Activated naive CD4-positive, alpha-beta T cell (primary cell): ENCODE data around the gene DSG2.

Source experiments
- DNase-seq, 4 experiments: peaks; one replicate each; lab custom pipeline; 2025; lab: John Stamatoyannopoulos, UW

DSG2 gene

DNA sequence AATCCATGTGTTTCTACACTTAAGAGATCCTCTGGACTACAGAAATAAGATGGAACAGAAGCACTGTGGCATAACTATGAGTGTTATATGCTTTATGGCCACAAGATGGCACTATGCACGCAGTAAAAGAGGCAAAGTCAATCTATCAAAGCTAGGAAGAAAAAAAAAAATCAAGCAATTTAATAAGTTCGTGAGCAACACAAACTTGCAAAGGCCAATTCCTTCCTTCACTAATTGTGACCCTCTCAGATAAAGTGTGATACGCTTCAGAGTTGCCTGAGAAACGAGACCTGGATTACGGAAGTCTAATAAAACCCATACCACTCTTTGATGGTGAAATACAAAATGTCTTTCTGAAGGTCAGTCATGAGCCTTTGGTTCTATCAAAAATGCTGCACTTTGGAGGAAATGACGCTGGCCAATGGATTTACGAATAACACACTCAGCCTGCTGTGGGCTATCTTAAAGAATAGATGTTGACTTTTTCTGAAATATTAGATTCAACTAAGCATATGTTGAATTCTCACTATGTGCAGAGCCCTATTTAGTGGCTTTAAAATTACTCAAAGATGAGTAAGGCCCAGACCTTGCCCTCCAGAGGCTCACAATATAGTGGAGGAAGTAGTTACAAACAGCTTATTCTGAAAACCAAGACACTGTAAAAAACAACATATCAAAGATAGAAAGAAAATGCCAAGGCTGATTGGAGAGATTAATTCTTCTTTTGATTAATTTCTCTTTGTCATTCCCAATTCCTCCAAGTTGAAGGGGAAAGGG, 58.2 kb downstream of the DSG2 start:
- DNase-seq: no peak

DNA sequence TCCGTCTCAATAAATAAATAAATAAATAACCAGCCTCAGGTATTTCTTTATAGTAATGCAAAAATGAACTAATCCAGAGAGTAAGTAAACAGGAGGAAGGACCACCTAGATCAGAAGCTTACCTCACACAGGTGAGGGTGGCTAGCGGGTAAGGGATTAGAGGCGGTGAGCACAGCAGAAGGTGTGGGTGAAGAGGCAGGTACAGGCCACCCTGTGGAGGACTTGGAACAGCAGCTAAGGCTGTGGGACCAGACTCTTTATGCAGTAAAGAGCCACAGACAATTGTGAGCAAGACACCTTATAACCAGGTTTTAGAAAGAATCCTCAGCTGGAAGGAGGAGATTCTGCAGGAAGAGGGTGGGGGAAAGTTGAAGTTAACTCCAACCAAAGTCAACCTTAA, 59.5 kb downstream of the DSG2 start:
- no peak for DNase-seq

DNA sequence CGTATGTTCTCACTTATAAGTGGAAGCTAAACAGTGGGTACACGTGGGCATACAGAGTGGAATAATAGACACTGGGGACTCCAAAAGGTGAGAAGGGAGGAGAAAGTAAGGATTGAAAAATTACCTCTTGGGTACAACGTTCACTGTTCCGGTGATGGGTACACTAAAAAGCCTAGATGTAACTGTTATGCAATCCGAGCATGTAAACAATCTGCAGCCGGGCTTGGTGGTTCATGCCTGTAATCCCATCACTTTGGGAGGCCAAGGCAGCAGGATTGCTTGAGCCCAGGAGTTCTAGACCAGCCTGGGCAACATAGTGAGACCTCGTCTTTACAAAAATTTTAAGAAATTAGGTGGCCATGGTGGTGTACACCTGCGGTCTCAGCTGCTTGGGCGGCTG, 60.6 kb downstream of the DSG2 start:
- no peak for DNase-seq

DNA sequence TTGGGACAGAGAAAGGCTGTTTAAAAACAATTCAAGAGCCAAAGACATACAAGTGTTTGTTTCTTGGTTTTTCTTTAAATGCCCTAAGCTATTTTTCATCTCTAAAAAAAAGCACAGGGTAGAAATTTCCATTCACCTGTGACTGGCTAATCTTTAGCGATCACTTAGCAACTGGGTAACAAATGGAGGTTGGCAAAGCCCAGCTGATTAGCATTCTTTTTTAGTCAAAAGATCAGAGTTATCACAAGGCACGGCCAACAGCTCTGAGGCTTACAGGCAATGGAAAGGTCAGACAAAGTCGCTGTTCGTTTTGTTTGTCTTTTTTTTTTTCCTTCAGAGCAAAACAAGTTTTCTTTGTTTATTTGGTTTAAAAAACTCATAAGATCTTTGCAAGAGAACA, 64.7 kb downstream of the DSG2 start:
- DNase-seq: no peak

DNA sequence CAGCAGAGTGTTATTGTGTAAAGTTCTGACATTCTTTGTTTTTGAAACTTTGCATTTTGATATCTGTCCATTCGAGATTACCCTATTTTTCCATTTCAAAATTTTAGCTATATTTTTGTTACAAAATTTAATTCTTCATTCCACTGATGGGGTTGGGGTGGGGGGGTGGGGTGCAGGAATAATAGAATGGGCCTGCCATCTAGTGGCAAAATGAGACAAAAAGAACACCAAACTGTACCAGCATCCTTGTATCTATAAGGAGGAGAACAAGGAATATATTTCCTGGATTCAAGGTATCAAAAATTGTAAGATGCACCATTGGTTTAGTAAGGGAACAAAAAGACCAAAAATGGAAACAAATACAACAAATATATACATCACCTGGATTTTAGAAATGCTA, 65.8 kb downstream of the DSG2 start:
- no peak for DNase-seq

DNA sequence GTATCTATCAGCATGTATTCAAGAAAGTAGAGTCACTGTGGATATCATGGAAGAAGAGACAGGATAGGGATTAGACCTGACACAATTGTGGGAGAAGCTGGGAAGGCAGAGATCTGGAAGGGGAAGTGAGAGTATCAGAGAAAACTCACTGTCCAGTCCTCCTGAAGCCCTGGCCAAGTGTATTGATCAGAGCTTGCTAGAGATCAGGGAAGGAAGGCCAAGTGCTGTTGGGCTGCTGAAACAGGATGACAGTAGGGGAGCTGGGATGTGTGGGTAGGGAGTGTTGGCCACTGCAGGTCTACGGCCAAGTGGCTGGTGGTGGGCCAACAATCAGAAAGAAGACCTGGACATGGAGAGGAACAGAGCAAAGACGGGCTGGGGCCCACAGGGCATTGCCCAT, 67.4 kb downstream of the DSG2 start:
- no peak for DNase-seq

DNA sequence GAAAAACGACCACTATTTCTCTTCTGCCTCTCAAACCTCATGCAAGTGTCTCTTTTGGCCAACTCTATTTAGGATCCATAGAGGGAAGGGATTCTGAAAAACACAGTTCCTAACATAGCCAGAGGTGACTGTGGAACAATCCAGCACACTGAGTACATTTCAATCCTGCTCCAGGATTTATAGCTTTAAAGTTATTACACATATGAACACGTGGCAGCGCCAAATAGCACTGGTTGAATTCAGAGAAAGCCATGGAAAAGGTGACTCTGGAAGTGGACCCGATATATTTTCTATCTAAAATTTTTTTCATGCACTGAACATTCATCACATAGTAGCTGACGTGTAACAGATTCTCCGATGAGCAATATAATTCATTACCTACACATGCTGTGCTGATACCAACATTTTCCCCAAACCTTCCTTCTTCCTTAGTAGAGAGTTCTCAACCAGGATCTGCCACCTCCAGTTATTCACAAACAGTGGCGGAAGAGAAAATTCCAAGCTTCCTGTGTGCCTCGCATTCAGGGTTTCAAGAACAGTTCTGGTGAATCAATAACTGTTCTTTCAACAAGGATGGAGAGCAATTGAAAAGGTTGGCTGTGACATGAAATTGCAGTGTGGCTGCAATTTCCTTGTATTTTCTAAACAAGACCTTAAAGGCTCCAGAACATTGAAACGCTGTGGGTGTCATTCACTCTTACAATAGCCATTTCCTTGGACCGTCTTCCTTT, 68.0 kb downstream of the DSG2 start:
- DNase-seq: no peak

DNA sequence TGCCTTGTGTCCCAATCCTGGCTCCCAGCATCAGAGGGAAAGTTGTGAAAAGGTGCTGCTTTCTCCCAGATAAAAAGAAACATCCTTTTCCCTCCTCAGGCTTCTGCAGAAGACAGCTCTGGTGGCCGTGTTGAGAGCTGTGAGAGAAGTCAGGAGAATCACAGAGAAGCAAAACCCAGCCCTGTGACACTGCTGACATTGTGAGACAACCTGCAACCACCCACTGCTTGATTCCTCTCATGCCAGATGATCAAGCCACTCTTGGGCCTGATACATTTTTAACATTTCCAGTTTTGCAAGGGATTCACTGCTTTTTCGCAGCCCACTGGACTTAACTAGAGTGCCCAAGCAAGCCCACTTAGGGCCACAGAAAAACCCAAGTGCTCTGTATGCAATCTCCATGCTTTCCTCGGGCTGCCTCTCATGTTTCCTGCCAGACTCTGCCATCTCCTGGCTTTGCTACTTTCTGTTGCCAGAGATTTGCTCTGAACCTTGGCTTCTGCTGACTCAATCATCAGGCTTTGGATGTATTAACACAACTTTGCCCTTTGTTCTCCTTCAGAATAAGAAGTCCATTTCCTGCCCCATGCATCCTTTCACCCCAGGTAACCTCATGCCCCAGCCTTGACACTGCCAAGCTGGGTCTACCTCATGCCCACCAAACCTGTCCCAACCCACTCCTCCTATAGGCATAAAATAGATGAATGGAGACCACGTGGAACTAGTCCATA, 68.8 kb downstream of the DSG2 start:
- no peak for DNase-seq

DNA sequence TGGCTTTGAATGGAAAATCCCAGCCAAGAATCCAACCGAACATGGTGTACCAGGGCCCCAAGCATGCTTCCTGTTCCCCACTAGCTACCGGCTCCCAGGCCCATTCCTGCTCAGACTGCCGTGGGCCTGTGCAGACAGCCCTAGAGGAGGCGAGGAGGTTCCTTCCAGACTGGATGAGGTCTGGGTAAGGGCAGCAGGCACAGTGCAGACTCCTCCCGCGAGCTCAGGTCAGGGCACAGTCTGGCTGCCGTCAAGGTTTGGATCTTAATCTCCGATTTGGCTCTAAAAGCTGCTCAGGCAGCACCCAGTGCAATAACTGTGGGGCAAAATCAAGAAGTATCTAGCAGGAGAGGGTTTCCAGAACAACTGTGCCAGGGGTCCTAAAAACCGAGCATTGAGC, 74.4 kb downstream of the DSG2 start:
- DNase-seq: no peak

DNA sequence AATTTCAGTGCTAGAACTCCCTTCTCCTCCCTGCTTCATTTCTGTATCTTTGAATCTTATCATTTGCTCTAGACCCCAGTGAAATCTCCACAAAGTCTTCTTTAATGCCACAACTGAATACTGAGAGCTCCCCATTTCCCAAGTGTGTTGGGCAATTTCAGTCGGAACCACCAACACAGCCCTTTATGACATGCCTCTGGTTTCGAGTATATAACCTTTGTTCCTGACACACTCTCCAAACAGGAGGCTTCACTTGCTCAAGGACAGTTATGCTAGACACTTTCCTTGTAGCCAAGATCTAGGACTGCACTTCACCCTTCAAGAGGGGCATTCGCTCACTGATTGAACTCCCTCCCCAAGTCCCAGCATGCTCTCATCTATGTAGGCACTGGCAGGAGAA, 75.1 kb downstream of the DSG2 start:
- no peak for DNase-seq

DNA sequence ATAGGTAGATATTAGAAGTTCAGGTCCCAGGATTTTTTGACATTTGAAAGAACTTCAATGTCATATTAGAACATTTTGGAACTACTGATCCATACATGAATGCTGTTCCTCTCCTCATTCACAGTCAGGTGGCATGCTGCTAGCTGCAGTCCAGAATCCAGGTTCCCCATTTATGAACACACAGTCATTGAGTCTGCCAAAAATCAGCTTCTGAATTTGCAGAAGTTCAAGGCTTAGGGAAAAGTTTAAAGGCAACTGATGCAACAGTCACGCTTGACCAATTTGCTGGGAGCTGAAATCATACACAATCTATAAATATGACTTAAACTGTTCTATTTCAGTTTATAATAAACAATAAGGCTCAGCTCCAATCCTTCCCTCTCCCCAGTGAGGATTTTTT, 76.4 kb downstream of the DSG2 start:
- DNase-seq: no peak

DNA sequence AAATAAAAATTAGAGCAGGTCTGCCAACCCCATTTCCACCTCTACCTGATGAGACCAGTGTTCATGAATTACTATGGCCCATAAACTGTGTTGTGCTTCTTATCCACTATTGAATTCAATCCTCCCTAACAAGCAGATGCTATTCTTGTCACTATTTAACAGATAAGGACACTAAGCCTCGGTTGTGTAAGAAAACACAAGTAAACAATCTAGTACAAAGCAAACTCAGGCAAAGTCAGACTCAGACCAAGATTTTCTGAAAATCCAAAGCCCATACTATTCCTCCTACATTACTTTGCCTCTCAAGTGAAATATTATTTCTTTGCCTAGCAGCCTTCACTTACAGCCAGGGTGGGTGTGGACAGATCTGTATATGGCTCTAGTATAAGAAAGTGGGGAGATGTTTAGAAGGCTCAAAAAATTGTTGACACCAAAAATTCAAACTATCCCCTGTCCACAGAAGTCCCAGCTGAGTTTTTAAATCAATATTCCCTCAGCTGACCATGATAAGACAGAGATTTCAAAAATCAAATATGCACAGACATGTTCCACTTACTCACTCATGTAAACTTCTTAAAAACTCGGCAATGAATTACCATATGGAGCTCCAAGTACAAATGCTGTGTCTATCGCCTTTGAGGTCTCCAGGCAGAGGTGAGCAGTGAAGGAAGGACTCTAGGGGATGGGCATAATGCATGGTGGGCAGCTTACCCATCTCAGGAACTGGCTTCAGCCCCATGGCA, 77.7 kb downstream of the DSG2 start:
- DNase-seq: no peak

DNA sequence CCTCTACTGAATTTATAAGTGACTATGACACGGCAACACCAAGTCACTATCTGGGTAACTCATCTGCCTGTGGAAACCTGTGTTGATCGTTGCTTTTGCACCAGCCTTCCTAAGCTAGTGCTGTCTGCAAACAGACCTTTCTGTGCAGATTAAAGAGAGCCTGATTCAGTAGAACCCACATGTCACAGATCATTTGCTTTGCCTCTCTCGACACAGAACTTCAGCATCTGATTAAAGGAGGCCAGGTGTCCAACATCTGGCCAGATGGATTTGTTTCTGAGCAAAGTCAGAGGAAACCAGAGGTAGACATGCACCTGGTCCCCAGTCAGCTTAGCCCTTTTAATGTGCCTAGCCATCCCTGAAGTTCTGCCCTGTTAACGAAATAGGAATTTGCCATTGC, 78.7 kb downstream of the DSG2 start:
- DNase-seq: no peak

DNA sequence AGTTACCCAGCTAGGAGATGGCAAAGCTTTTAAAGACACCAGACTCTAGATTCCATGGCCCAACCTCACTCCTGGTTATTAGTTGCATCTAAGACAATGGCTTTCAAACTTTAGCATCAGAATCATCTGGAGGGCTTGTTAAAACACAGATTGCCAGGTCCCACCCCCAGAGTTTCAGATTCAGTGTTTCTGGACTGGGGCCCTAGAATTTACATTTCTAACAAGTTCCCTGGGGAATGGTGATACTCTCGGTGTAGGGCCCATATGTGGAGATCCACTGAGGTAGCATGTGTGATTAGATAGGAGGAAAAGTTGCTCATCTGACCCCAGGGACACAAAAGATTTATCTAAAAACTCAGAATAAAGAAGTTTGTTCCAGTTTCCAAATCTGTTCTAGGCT, 79.2 kb downstream of the DSG2 start:
- no peak for DNase-seq

DNA sequence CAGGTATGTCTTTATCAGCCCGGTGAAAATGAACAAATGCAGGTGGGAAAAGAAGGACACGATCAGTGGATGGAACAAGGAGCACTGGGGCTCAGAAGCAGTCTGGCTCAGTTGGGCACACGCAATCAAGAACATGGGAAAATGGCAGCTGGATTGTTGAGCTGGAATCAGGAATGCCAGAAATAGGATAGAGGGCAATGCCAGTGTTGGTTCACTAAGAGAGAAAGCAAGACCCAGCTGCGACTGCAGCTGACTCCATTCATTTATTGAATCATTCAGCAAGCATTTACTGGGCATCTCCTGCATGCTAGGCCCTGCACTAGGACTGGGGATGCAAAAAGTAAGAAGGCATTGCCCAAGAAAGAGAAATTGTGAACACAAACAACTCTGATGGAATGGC, 80.1 kb downstream of the DSG2 start:
- DNase-seq: no peak

DNA sequence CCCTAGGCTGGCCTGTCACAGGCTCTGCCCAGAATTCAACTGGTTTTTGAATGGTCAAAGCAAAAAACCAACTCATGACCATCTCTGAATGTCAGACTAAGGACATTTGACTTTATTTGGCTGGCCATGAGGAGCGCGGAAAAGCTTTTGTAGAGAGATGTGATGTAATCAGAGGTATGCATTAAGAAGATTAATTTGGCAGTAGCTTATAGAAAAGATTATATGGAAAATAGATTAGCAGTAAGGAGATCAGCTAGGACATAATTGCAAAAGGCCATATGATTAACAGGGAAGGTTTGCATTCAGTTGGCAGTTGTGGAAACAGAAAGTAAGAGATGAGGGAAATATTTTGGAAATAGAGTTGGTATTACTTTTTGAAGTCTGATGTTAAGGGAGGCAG, 81.4 kb downstream of the DSG2 start:
- no peak for DNase-seq

DNA sequence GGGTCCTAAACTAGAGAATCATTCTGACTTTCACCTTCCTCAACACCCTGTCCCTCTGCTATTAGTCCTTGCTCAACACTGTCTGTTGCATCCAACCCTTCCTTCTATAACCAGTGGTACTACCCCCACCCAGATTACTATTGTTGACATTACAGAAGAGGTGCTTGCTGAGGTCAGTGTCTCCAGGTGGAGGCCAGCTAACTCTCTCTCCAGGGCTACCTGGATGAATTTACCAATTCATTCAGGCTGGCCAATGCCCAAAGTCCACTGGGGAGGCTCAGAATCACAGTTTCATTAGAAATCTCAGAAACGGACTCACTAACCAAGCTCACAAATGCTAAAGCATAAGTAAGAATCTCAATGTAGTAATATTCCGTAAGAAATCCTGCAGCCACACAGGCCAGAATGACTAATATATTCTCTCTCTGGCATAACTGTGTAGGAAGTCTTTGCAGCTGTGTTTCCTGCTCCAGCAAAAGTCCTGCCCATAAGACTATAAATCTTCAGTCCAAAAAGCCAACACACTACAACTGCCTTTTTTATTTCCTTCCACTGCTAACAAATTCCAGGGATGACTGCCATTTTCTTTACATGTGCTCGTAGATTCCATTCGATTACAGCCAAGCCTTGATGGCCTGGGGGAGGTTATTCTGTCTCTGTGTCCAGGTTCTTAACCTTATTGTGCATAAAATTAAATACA, 83.7 kb downstream of the DSG2 start:
- DNase-seq: no peak

DNA sequence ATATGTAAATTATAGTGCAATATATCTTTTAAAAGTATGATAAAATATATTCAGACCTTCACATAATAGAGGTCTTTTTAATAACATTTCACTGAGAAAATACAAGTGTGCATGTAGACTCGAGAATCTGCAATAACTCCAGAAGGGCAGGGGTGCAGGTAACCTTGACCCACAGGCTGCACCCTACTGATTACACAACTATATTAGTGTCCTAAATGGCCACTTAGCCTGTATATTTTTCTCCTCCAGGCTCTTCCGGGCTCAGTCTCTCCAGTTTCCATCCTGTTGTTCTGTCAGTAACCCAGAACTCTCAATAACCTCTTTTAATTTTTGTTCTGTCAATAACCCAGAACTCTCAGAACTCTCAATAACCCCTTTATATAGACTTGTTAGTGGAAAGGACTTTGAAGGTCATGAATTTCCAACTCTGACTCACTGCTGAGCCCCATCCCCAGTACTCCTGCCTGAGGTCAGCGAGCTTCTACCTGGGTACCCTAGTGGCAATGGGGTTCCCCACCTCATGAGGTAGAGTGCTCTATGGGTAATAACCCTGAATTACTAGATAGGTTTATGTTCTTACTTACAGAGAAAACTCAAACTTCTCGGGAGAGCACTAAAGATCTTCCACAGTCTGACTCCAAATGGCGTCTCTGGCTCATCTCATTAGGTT, 85.3 kb downstream of the DSG2 start:
- no peak for DNase-seq

DNA sequence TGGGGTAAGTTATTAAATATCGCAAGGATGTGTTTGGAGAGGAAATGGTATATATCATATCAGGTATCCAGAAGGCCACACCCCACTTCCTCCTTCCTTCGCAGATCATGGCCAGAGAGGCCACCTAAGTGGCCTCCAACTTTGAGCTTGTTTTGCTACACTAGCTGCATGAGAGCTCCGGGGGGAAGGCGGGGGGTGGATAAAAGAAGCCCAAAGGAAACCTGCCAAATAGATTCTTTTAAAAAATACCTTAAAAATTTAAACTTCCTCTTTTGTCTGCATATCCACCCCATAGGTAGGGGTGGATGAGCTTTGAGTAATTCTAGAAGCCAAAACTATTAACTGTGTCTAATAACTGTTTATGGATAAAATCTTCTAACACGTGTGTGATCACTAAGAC, 88.0 kb downstream of the DSG2 start:
- DNase-seq: no peak

DNA sequence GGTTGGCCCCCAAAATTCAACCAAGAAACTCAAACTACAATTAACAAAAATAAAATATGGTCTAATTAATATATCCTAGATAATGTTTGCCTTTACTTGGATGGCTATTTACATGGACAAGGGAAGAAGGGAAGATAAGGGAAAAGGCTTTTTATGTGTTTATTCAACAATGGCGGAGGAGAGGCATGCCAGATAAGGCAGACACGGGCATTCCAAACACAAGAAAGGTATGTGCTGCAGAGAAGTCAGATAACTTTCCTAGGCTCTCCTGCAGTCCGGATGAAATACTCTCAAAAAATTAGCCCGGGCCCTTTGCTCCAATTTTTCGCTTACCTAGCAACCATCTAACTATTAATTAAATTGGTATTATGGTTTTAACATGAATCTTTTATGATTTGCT, 88.6 kb downstream of the DSG2 start:
- DNase-seq: no peak

DNA sequence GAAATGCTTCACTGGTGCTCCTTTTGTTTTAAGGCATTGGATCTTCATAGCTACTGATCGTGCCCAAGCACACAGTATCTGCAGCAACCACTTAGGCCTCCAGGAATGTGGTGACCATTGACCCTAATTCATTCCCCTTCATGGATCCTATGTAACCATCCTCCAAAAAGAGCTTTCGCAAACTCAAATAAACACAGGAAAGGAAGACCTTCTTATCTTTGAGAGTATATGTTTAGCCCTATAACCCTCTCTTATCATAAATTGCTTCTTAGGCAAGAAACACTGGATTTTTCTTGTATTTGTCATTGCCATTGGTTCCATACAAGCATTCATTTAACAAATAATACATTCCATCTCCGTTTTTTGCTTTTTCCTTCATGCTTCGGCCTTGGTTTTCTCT, 89.6 kb downstream of the DSG2 start:
- DNase-seq: no peak
